Panc1 (cell line): ENCODE measurements around the gene CNKSR3.

Experiments
- POLR2AphosphoS5 ChIP-seq: IDR thresholded peaks from 2 replicates; pipeline ENCODE4 v1.6.1; 2012; ENCODE audit warnings: mild to moderate bottlenecking, low read depth, low read length, moderate library complexity
- SIN3A ChIP-seq: IDR thresholded peaks from 2 replicates; pipeline ENCODE4 v1.6.1; 2012; ENCODE audit warnings: low read depth, mild to moderate bottlenecking, low read length, moderate library complexity, borderline replicate concordance; ENCODE audit not compliant: insufficient read depth
- TCF7L2 ChIP-seq: IDR thresholded peaks from 2 replicates; pipeline ENCODE4 v1.6.1; 2011; ENCODE audit warnings: mild to moderate bottlenecking, low read depth, low read length, inconsistent platforms
- TF ChIP-seq, protein P1 (sequence below): fragments of 450-650 bp; IDR thresholded peaks from 2 replicates; pipeline ENCODE4 v1.5.1; 2017; ENCODE audit warnings: mild to moderate bottlenecking
- TF ChIP-seq, protein P2 (sequence below), 2 experiments: IDR thresholded peaks; 2 replicates each; pipeline ENCODE4 v1.6.1; 2011 to 2012; ENCODE audit warnings: low read depth in 2 of 2, control low read depth in 1 of 2, low read length in 1 of 2, mild to moderate bottlenecking in 1 of 2, moderate library complexity in 1 of 2; ENCODE audit not compliant: insufficient read depth in 1 of 2

DNA sequence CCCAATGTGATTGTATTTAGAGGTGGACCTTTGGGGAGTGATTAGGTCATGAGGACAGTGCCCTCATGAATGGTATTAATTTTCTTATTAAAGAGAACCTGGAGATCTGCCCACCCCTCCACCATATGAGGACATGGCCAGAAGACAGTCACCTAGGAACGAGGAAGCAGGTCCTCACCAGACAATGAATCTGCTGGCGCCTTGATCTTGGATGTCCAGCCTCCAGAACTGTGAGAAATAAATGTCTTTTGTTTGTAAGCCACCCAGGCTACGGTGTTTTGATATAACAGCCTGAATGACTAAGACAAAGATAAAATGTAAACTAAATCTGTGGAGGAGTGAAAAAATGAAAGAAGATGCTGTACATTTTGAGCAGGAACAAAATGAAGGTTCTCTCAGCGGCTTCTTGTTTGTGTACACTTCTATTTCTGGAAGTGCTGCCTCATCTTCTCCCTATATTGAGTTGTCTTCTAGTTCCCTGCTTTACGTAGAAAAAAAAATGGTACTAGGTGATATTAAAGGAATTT lies 152.4 kb downstream of the CNKSR3 start:
- TF ChIP-seq, protein P1, sequence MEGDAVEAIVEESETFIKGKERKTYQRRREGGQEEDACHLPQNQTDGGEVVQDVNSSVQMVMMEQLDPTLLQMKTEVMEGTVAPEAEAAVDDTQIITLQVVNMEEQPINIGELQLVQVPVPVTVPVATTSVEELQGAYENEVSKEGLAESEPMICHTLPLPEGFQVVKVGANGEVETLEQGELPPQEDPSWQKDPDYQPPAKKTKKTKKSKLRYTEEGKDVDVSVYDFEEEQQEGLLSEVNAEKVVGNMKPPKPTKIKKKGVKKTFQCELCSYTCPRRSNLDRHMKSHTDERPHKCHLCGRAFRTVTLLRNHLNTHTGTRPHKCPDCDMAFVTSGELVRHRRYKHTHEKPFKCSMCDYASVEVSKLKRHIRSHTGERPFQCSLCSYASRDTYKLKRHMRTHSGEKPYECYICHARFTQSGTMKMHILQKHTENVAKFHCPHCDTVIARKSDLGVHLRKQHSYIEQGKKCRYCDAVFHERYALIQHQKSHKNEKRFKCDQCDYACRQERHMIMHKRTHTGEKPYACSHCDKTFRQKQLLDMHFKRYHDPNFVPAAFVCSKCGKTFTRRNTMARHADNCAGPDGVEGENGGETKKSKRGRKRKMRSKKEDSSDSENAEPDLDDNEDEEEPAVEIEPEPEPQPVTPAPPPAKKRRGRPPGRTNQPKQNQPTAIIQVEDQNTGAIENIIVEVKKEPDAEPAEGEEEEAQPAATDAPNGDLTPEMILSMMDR = no peak
- TF ChIP-seq TCF7L2 (no peak), SIN3A (no peak), POLR2AphosphoS5 (no peak)
- TF ChIP-seq, protein P2, sequence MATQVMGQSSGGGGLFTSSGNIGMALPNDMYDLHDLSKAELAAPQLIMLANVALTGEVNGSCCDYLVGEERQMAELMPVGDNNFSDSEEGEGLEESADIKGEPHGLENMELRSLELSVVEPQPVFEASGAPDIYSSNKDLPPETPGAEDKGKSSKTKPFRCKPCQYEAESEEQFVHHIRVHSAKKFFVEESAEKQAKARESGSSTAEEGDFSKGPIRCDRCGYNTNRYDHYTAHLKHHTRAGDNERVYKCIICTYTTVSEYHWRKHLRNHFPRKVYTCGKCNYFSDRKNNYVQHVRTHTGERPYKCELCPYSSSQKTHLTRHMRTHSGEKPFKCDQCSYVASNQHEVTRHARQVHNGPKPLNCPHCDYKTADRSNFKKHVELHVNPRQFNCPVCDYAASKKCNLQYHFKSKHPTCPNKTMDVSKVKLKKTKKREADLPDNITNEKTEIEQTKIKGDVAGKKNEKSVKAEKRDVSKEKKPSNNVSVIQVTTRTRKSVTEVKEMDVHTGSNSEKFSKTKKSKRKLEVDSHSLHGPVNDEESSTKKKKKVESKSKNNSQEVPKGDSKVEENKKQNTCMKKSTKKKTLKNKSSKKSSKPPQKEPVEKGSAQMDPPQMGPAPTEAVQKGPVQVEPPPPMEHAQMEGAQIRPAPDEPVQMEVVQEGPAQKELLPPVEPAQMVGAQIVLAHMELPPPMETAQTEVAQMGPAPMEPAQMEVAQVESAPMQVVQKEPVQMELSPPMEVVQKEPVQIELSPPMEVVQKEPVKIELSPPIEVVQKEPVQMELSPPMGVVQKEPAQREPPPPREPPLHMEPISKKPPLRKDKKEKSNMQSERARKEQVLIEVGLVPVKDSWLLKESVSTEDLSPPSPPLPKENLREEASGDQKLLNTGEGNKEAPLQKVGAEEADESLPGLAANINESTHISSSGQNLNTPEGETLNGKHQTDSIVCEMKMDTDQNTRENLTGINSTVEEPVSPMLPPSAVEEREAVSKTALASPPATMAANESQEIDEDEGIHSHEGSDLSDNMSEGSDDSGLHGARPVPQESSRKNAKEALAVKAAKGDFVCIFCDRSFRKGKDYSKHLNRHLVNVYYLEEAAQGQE (IDR thresholded peaks at IDR 0.05; ENCODE audit: insufficient read depth in 1 of 2, low read depth in 2 of 2, low read length in 1 of 2) = no peak
